ENCODE data around the gene PYDC1. TPM values are rescaled to one million over a fixed set of nuclear protein-coding genes. Genes with fewer than 3 reads are reported as not detected.

The PYDC1 gene
- total RNA-seq, 1 experiment from 2014 or later, result not detected

DNA sequence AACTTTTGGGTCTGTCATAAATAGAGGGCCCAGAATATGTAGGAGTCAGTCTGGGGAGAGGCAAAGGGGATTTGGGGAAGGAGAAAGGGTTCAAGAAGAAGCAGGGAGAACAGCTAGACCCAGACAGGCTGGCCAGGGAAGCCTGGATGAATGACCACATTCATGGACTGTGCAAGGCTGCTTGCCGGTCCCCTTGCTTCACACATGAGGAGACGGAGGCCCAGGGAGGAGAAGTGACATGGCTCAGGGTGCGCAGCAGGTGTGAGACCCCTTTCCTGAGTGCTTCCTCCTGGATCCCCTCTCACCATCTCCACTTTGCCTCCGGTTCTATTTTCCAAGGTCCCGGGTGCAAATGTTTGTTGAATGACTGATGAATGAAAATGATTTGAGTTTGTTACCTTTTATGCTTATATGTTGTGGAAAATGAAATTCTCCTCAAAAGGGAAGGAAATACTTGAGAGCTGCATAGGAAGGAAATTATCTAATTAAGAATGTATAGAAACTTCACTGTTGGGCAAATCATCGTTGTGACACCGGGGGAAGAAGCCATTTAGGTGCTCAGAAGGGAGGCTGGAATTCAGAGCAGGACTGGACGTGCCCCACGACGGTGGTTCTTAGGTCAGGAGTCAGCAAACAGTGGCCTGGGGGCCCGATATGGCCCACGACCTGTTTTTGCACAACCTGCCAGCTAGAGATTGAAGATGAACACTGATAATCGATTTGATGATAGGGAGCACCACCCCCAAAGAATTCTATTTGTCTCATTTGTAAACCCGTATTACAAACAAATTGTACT, 43.4 kb upstream of the PYDC1 start:
- no peaks in the 10 kb centered on the region for H3K9me3 ChIP-seq (ENCODE audit: low read depth, low read length, poor library complexity, severe bottlenecking)
- H3K36me3 ChIP-seq (ENCODE audit: insufficient read depth, low read length, poor library complexity, severe bottlenecking), result no peaks in the 10 kb centered on the region
- no peaks in the 10 kb centered on the region for H3K4me1 ChIP-seq (ENCODE audit: insufficient read depth, low read length, poor library complexity, severe bottlenecking)
- no peak overlapping the region for H3K27ac ChIP-seq (ENCODE audit: low read depth, low read length, poor library complexity, severe bottlenecking)
- no peak overlapping the region for H3K4me3 ChIP-seq (ENCODE audit: low read depth, low read length, poor library complexity, severe bottlenecking)
- no peaks in the 10 kb centered on the region for H3K27me3 ChIP-seq (replicated peaks; ENCODE audit: insufficient read depth, low read depth, low read length, poor library complexity)
- POLR2A ChIA-PET (ENCODE audit: low non-redundant PET), result no interaction called here
- BruUV-seq (replicated peaks), result no TSS peak
- intact Hi-C loops (cut with micrococcal nuclease; ENCODE audit: unreplicated experiment), result loop anchor here (10.0 kb wide), 1 partner anchor 74 kb away; no protein-coding TSS in a partner anchor
- CTCF ChIA-PET, result no interaction called here
- DNase-seq (ENCODE audit: low spot score), result no peak
- TF ChIP-seq EZH2 (IDR thresholded peaks at IDR 0.05; ENCODE audit: borderline replicate concordance, low read depth, low read length, poor library complexity, severe bottlenecking), result no peak
- TF ChIP-seq, protein P1, sequence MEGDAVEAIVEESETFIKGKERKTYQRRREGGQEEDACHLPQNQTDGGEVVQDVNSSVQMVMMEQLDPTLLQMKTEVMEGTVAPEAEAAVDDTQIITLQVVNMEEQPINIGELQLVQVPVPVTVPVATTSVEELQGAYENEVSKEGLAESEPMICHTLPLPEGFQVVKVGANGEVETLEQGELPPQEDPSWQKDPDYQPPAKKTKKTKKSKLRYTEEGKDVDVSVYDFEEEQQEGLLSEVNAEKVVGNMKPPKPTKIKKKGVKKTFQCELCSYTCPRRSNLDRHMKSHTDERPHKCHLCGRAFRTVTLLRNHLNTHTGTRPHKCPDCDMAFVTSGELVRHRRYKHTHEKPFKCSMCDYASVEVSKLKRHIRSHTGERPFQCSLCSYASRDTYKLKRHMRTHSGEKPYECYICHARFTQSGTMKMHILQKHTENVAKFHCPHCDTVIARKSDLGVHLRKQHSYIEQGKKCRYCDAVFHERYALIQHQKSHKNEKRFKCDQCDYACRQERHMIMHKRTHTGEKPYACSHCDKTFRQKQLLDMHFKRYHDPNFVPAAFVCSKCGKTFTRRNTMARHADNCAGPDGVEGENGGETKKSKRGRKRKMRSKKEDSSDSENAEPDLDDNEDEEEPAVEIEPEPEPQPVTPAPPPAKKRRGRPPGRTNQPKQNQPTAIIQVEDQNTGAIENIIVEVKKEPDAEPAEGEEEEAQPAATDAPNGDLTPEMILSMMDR (conservative IDR thresholded peaks at IDR 0.05; ENCODE audit: low read depth, low read length), result no peak

DNA sequence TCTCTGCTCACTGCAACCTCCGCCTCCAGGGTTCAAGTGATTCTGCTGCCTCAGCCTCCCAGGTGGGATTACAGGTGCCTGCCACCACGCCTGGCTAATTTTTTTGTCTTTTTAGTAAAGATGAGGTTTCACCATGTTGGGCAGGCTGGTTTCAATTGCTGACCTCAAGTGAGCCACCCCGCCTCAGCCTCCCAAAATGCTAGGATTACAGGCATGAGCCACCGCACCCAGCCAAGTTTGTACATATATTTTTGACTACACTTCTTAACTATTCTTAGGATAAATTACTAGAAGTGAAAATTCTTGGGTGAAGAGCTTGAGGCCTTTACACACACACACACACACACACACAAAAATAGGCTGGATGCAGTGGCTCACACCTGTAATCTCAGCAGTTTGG, 41.4 kb upstream of the PYDC1 start:
- intact Hi-C loops (cut with micrococcal nuclease; ENCODE audit: unreplicated experiment), result no loop called here
- POLR2A ChIA-PET (ENCODE audit: low non-redundant PET), result no interaction called here
- H3K27me3 ChIP-seq (replicated peaks; ENCODE audit: insufficient read depth, low read depth, low read length, poor library complexity), result no peaks in the 10 kb centered on the region
- no peaks in the 10 kb centered on the region for H3K4me1 ChIP-seq (ENCODE audit: insufficient read depth, low read length, poor library complexity, severe bottlenecking)
- H3K27ac ChIP-seq (ENCODE audit: low read depth, low read length, poor library complexity, severe bottlenecking), result no peak overlapping the region
- no peak for TF ChIP-seq EZH2 (IDR thresholded peaks at IDR 0.05; ENCODE audit: borderline replicate concordance, low read depth, low read length, poor library complexity, severe bottlenecking)
- TF ChIP-seq, protein P1 (conservative IDR thresholded peaks at IDR 0.05; ENCODE audit: low read depth, low read length), result no peak
- no peak overlapping the region for H3K4me3 ChIP-seq (ENCODE audit: low read depth, low read length, poor library complexity, severe bottlenecking)
- CTCF ChIA-PET, result no interaction called here
- H3K36me3 ChIP-seq (ENCODE audit: insufficient read depth, low read length, poor library complexity, severe bottlenecking), result no peaks in the 10 kb centered on the region
- H3K9me3 ChIP-seq (ENCODE audit: low read depth, low read length, poor library complexity, severe bottlenecking), result no peaks in the 10 kb centered on the region
- no TSS peak for BruUV-seq (replicated peaks)
- no peak for DNase-seq (ENCODE audit: low spot score)

DNA sequence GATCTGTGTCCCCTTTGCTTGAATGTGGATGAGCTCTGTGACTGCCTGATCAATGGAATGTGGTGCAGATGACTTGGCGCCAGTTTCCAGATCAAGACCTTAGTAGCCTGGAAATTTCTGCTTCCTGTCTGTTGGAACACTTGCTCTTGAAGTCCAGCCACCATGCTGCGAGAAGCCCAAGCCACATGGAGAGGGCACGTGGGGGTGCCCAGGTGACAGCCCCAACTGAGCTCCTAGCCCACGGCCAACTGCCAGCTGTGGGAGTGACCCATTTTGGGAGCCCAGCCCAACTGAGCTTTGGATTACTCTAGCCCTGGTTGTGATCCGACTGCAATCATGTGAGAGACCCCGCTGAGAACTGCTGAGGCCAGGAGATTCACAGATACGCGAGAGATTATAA, 39.5 kb upstream of the PYDC1 start:
- no peaks in the 10 kb centered on the region for H3K9me3 ChIP-seq (ENCODE audit: low read depth, low read length, poor library complexity, severe bottlenecking)
- CTCF ChIA-PET, result no interaction called here
- H3K4me1 ChIP-seq (ENCODE audit: insufficient read depth, low read length, poor library complexity, severe bottlenecking), result no peaks in the 10 kb centered on the region
- POLR2A ChIA-PET (ENCODE audit: low non-redundant PET), result no interaction called here
- TF ChIP-seq, protein P1 (conservative IDR thresholded peaks at IDR 0.05; ENCODE audit: low read depth, low read length), result no peak
- TF ChIP-seq EZH2 (IDR thresholded peaks at IDR 0.05; ENCODE audit: borderline replicate concordance, low read depth, low read length, poor library complexity, severe bottlenecking), result no peak
- intact Hi-C loops (cut with micrococcal nuclease; ENCODE audit: unreplicated experiment), result no loop called here
- H3K27me3 ChIP-seq (replicated peaks; ENCODE audit: insufficient read depth, low read depth, low read length, poor library complexity), result no peaks in the 10 kb centered on the region
- BruUV-seq (replicated peaks), result no TSS peak
- H3K36me3 ChIP-seq (ENCODE audit: insufficient read depth, low read length, poor library complexity, severe bottlenecking), result no peaks in the 10 kb centered on the region
- no peak for DNase-seq (ENCODE audit: low spot score)
- no peak overlapping the region for H3K27ac ChIP-seq (ENCODE audit: low read depth, low read length, poor library complexity, severe bottlenecking)
- H3K4me3 ChIP-seq (ENCODE audit: low read depth, low read length, poor library complexity, severe bottlenecking), result no peak overlapping the region

Data from A673 (cell line).